Glomerular endothelial cell (primary cell): ENCODE measurements around the gene APBA2. TPM values are rescaled to one million over a fixed set of nuclear protein-coding genes. Genes with fewer than 3 reads are reported as not detected.

Experiments used
- DNase-seq: peaks from one replicate; pipeline ENCODE4 v3.0.0-alpha.2; 2011; ENCODE audit warnings: low read depth, low spot score; ENCODE audit errors: extremely low read depth
- total RNA-seq: library from RNA; depleted of rRNA; stranded (reverse); fragments of >200 nt; gene quantifications from 2 replicates; pipeline ENCODE4 v1.2.3, GENCODE V29; 2015

APBA2 gene
- total RNA-seq, 1 donor from 2014 or later, result 59.1 TPM

GRCh38 chr15:28895146-28895545 lies 9.4 kb downstream of the APBA2 start:
- no peak for DNase-seq

GRCh38 chr15:28895566-28895965 lies 9.8 kb downstream of the APBA2 start:
- no peak for DNase-seq

GRCh38 chr15:28896951-28897350 lies 11.2 kb downstream of the APBA2 start:
- no peak for DNase-seq

- no peak for DNase-seq
These were observed 12.2 kb downstream of the APBA2 start for GRCh38 chr15:28897861-28898585.

GRCh38 chr15:28899061-28899738 lies 13.4 kb downstream of the APBA2 start:
- DNase-seq, result no peak

- no peak for DNase-seq
These were observed 14.5 kb downstream of the APBA2 start for GRCh38 chr15:28900041-28900891.

- DNase-seq, result no peak
These were observed 15.3 kb downstream of the APBA2 start for GRCh38 chr15:28900892-28901586.

GRCh38 chr15:28901587-28901980 lies 15.8 kb downstream of the APBA2 start:
- no peak for DNase-seq

GRCh38 chr15:28901987-28902745 lies 16.4 kb downstream of the APBA2 start:
- no peak for DNase-seq

- DNase-seq, result no peak
These were observed 17.1 kb downstream of the APBA2 start for GRCh38 chr15:28902856-28903255.

GRCh38 chr15:28903555-28903954 lies 17.8 kb downstream of the APBA2 start:
- DNase-seq, result no peak

GRCh38 chr15:28904003-28904402 lies 18.2 kb downstream of the APBA2 start:
- DNase-seq, result no peak

GRCh38 chr15:28904541-28905315 lies 19.0 kb downstream of the APBA2 start:
- no peak for DNase-seq

GRCh38 chr15:28907338-28907960 lies 21.7 kb downstream of the APBA2 start:
- no peak for DNase-seq

GRCh38 chr15:28909958-28910500 lies 24.3 kb downstream of the APBA2 start:
- no peak for DNase-seq

GRCh38 chr15:28911310-28911931 lies 25.6 kb downstream of the APBA2 start:
- no peak for DNase-seq

- DNase-seq, result no peak
These were observed 26.6 kb downstream of the APBA2 start for GRCh38 chr15:28912422-28912821.

GRCh38 chr15:28913171-28913765 lies 27.5 kb downstream of the APBA2 start:
- DNase-seq, result no peak
